Ammon's horn (tissue), 1 donor: Measurements from ENCODE around the gene ADGRA3.
"Not testable (repeated sequence)": the region's sequence is repeated elsewhere in the genome, so short reads cannot be mapped to it uniquely, and the experiment has no call there.

ENCODE experiments used
- DNase-seq: peaks from one replicate; pipeline ENCODE4 v3.0.0-alpha.2; 2016; ENCODE audit warnings: low spot score

Gene ADGRA3

GRCh38 chr4:22435652-22436051 is 80.2 kb downstream of the ADGRA3 start:
- DNase-seq: no peak

- DNase-seq: peak; percentile 59
Measured at GRCh38 chr4:22434895-22435294, 81.0 kb downstream of the ADGRA3 start.

- no peak for DNase-seq
Measured at GRCh38 chr4:22430626-22431025, 85.2 kb downstream of the ADGRA3 start.

GRCh38 chr4:22428441-22428840 is 87.4 kb downstream of the ADGRA3 start:
- DNase-seq: no peak

- no peak for DNase-seq
Measured at GRCh38 chr4:22427675-22428074, 88.2 kb downstream of the ADGRA3 start.

GRCh38 chr4:22420291-22420690 is 95.6 kb downstream of the ADGRA3 start:
- DNase-seq: no peak

GRCh38 chr4:22417408-22417807 is 98.5 kb downstream of the ADGRA3 start:
- DNase-seq: no peak

GRCh38 chr4:22416403-22416802 is 99.5 kb downstream of the ADGRA3 start:
- DNase-seq: no peak

GRCh38 chr4:22414833-22415232 is 101.0 kb downstream of the ADGRA3 start:
- no peak for DNase-seq

GRCh38 chr4:22413471-22413870 is 102.4 kb downstream of the ADGRA3 start:
- no peak for DNase-seq

- DNase-seq: no peak
Measured at GRCh38 chr4:22412013-22412412, 103.9 kb downstream of the ADGRA3 start.

- no peak for DNase-seq
Measured at GRCh38 chr4:22410645-22411247, 105.1 kb downstream of the ADGRA3 start.

- DNase-seq: no peak
Measured at GRCh38 chr4:22408474-22408873, 107.4 kb downstream of the ADGRA3 start.

- no peak for DNase-seq
Measured at GRCh38 chr4:22407361-22407760, 108.5 kb downstream of the ADGRA3 start.

GRCh38 chr4:22398671-22399070 is 117.2 kb downstream of the ADGRA3 start:
- no peak for DNase-seq

GRCh38 chr4:22391551-22391950 is 124.3 kb downstream of the ADGRA3 start:
- no peak for DNase-seq

GRCh38 chr4:22389240-22389870 is 126.5 kb downstream of the ADGRA3 start:
- peak; percentile 80 for DNase-seq

GRCh38 chr4:22385611-22386011 is 130.3 kb downstream of the ADGRA3 start:
- no peak for DNase-seq

- no peak for DNase-seq
Measured at GRCh38 chr4:22384154-22384553, 131.7 kb downstream of the ADGRA3 start.

GRCh38 chr4:22382216-22382615 is 133.7 kb downstream of the ADGRA3 start:
- not testable (repeated sequence) for DNase-seq

- DNase-seq: no peak
Measured at GRCh38 chr4:22372986-22373385, 142.9 kb downstream of the ADGRA3 start.

GRCh38 chr4:22369901-22370562 is 145.8 kb downstream of the ADGRA3 start:
- no peak for DNase-seq

GRCh38 chr4:22363787-22364186 is 152.1 kb downstream of the ADGRA3 start:
- no peak for DNase-seq

- DNase-seq: no peak
Measured at GRCh38 chr4:22363036-22363435, 152.8 kb downstream of the ADGRA3 start.
